Peyer's patch (tissue), 4 donors: ENCODE data around the gene PRSS21.

Experiments
- CTCF ChIP-seq, 6 experiments: fragments of 450-650 bp in 4 of 6; fragments of 200-600 bp in 2 of 6; sonication (generic) in 1 of 6; IDR thresholded peaks; one replicate each; pipeline ENCODE4 v1.5.1; 2017 to 2019; ENCODE audit warnings: antibody characterized with exemption in 6 of 6, mild to moderate bottlenecking in 3 of 6, moderate library complexity in 1 of 6
- POLR2A ChIP-seq, 2 donors: fragments of 450-650 bp; IDR thresholded peaks; one replicate each; pipeline ENCODE4 v1.5.1; 2017; ENCODE audit warnings: antibody characterized with exemption in 2 of 2, mild to moderate bottlenecking in 2 of 2, moderate library complexity in 2 of 2

- TF ChIP-seq CTCF (IDR thresholded peaks at IDR 0.05) (no peak), POLR2A (IDR thresholded peaks at IDR 0.05) (no peak)
Observed at GRCh38 chr16:2857451-2858244, 40.6 kb downstream of the PRSS21 start, which contains the start of gene PRSS22.
